Inferior parietal cortex (tissue), 1 donor: ENCODE results near the gene CAPNS1.

Source experiments
- DNase-seq: peaks from one replicate; pipeline ENCODE4 v3.0.0-alpha.2; 2016; ENCODE audit errors: extremely low spot score

CAPNS1 gene

DNA sequence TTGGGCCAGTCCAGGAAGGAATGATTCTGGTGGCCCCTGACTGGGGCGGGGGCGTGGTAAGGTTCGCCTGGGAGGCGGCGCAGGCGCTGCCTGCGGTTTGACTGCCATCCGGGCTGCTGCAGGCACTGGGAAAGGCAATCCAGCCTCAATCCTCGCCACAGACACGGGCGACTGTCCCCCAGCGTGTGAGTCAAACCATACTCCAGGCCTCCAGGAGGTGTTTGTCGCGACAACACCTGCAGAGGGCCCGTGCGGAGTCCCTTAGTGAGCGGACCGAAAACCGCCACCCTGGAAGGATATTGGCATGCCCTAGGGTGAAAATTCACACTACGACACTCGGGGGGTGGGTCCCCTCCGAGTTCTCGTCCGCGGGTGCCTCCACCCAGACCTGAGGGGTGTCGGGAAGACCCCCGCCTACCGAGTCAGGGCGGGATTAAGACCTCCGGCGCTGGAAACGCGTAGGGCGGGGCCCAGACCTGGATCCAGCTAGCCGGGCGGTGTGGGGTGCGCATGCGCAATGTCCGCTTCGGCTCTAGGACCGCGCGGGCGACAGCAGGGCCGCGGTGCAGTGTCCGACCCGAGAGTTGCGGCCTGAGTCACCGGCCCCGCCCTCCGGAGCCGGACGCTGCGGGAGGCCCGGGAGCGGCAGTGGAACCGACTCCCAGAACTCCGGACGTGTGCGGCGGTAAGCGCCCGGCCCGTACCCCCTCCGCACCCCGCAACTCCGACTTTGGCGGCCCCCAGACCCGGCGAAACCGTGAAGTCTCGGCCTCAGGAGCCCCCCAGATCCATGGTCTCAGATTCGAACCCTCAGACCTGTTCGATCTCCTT, at the start of gene CAPNS1:
Gene CAPNS1 (plus strand): TSS at position 594 of the 831 bp plus-strand sequence. CDS start 946 bp downstream, outside the sequence.
- peak; percentile 95 for DNase-seq

DNA sequence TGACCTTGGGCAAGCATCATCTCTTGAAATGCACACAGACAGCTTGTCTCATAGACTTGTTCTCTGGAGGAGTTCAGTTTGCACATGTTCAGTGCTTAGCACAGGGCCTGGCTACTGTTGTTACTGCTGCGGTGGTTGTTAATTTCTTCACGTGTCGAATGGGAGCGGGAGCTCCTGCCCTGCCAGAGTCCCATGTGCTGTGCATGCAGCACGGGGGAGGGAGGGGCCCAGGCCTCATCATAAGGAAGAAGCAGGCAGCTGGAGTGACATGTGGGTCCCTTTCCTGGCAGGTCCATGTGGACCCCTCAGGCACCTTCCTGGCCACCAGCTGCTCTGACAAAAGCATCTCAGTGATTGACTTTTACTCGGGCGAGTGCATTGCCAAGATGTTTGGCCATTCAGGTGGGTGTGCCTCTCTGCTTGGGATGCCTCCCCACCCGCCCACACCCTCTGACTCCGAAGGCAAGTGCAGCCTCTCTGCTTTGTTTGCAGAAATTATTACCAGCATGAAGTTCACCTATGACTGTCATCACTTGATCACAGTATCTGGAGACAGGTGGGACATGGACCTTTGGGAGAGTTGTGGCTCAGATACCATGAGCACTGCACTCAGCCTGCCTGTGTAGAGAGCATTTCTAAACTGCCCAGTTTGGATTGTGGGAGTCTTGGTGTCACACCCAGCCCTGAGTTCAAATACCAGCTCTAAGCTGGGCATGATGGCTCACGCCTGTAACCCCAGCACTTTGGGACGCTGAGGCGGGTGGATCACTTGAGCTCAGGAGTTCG, 48.8 kb upstream of the CAPNS1 start:
- no peak for DNase-seq

GRCh38 chr19:36092566-36092965, 47.3 kb upstream of the CAPNS1 start:
- DNase-seq, result no peak

DNA sequence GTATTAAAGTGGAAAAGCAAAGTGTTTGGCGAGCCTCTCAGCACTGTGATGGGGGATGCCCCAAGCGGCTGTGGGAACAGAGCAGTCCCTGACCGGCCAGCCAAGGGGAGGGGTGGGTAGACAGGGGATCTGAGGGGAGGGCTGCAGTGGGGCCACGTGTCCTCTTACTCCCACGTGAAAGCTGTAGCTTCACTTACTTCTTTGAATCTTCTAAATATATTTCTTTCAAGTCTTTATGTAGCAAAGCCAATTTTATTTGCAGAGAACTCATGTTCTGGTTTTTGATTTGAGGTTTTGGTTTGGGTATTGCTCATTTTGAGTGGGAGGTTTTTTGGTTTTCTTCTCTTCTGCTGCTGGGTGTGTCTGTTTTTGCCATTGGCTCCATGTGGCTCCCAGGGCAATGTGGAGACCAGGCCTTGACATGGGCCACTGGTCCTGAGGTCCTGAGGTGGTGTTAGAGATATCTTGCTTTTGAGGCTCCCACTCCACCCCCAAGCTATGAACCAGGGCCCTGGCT, 46.7 kb upstream of the CAPNS1 start:
- no peak for DNase-seq

- no peak for DNase-seq
These were observed 46.2 kb upstream of the CAPNS1 start for GRCh38 chr19:36093687-36094086.

DNA sequence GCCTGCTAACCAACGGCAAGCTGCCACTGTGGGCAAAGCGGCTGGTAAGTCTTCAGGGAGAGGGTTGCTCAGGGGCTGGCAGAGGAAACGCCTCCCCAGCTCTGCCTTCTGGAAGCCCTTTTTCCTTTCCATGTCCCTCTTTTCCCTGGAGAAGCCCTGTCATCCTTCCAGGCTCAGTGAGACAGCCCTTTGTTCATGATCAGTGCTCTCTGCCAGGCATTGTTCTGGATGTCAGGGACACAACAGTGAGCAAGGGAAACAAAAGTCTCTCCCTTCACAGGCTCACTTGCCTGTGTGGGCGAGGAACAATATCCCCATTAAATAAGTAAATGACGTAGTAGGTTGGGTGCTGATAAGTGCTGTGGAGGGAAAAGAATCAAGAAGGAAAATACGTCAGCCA, 42.8 kb upstream of the CAPNS1 start:
- DNase-seq, result peak; percentile 87

DNA sequence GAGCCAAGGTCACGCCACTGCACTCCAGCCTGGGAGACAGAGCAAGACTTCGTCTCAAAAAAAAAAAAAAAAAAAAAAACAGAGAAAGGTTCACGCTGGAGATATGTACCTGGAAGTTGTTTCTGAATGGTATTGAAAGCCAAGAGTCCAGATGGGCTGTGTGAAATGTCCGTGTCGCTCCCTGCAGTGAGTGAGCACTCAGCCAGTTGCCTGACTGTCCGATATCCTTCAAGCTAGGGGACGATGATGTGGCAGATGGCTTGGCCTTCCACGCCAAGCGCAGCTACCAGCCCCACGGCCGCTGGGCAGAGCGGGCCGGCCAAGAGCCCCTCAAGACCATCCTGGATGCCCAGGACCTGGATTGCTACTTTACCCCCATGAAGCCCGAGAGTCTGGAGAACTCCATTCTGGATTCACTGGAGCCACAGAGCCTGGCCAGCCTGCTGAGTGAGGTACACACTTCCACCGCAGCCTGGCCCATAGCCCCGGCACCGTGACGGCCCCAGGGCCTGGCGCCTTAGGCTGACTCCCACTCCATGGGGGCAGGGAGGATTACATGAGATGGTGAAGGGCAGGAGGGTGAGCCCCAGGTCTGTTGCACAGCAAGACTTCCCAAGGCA, 40.6 kb upstream of the CAPNS1 start:
- DNase-seq, result no peak

DNA sequence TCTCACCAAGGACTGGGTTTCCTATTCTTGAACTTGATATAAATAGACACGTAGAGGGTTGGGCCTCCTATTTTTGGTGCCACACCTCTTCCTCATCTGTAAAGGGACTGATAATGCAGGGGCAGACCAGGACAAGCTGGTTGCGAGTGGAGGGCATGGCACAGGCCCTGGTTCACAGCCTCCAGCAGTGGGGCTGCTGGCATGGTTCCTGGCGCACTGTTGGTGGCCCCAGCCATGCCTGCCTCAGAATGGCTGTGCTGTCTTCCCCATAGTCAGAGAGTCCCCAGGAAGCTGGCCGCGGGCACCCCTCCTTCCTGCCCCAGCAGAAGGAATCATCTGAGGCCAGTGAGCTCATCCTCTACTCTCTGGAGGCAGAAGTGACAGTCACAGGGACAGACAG, 39.4 kb upstream of the CAPNS1 start:
- DNase-seq, result no peak

DNA sequence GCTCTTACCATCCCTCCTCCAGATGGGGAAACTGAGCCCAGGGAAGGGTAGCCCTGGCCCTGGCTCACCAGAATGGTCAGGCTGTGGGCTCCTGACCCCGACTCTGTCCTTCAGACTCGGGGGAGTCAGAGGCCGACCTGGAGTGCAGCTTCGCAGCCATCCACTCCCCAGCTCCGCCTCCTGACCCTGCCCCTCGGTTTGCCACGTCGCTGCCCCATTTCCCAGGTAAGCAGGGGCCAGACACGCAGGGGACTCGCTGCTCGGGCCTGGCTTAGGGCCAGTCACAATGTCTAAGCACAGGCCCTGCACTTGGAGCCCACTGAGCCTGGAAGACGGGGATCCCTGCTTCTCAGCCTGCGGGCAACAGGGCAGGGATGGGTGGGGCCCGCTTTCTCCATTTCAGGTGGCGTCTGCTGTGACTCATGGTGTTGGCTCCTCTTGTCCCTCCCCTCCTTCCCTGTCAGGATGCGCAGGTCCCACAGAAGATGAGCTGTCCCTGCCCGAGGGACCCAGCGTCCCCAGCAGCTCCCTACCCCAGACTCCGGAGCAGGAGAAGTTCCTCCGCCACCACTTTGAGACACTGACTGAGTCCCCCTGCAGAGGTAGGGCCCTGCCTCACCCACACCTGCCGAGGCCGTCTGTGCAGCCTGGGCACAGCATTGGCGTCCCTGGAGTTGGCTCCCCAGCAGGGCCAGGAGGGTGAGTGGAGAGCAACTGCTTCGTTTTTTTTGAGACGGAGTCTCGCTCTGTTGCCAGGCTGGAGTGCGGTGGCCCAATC, 38.1 kb upstream of the CAPNS1 start:
- DNase-seq, result no peak

DNA sequence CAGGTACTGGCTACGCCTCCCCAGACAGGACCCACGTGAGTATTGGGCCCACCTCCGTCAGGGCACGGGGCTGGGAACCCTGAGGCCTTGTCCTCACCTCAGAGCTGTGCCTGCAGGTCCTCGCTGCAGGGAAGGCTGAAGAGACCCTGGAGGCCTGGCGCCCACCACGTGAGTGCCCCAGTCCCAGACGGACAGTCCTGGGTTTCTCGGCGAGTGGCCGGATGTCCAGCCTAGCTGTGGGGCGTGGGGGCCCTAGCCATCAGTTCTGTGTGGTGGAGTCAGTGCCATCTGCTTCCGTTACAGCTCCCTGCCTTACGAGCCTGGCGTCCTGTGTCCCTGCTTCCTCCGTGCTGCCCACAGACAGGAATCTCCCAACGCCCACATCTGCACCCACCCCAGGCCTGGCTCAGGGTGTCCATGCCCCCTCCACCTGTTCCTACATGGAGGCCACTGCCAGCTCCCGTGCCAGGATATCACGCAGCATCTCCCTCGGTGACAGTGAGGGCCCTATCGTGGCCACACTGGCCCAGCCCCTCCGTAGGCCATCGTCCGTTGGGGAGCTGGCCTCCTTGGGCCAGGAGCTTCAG, 36.7 kb upstream of the CAPNS1 start:
- no peak for DNase-seq

DNA sequence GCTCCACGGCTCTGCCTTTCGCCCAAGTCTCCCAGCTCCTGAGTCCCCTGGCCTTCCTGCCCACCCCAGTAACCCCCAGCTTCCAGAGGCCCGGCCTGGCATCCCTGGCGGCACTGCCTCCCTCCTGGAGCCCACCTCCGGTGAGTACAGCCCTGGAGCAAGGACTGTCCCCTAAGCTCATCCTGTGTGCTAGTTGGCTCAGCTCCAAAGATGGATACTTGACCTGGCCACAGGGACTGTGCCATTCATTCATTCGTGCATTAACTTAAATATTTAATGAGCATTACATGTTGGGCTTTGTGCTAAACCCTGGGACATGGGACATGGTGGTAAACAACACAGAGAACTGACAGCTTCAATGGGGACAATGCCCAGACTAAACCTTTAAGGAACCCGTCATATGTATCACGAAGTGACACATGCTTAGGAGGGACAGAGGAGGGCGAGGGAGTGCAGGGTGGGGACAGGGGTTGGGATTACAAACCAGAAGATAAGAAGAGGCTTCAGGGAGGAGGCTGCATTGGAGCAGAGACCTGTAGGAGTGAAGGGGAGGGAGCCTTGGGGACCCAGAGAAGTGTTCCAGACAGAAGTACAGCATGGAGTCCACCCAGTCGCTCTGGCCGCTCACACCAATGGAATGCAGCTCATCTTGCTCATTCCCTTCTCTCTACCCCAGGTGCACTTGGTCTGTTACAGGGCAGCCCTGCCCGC, 35.9 kb upstream of the CAPNS1 start:
- no peak for DNase-seq

GRCh38 chr19:36106441-36106840, 33.4 kb upstream of the CAPNS1 start:
- DNase-seq, result no peak

- DNase-seq, result no peak
These were observed 32.9 kb upstream of the CAPNS1 start for GRCh38 chr19:36106991-36107390.

DNA sequence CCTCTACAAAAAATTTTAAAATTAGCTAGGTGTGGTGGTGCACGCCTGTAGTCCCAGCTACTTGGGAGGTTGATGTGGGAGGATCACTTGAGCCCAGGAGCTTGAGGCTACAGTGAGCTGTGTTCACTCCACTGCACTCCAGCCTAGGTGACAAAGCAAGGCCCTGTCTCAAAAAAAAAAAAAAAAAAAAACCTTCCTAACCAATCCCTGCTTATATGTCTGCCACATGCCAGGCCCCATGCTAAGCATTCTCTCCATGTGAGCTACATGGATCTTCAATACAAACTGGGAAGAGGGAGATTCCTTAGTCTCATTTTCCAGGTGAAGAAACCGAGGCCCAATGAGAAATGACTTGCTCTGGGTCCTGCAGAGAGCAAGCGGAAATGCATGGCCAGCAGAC, 31.2 kb upstream of the CAPNS1 start:
- DNase-seq, result no peak

- DNase-seq, result no peak
These were observed 29.2 kb upstream of the CAPNS1 start, which contains the start of gene OVOL3 for GRCh38 chr19:36110487-36111199. Gene OVOL3 (plus strand): TSS chr19:36111143. CDS start chr19:36111203, 60 bp downstream.

DNA sequence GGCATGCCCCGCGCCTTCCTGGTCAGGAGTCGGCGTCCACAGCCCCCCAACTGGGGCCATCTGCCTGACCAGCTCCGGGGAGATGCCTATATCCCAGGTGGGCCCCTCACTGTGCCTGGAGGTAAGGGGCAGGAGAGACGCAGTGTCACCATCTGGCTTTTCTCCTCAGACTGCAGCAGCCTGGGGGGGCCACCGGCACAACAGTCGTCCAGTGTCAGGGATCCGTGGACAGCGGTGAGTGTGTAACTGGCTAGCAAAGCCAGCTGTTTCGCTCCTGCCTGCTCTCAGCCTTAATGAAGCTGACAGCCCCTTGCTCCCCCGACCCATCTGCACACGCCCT, 28.7 kb upstream of the CAPNS1 start:
- DNase-seq, result no peak

DNA sequence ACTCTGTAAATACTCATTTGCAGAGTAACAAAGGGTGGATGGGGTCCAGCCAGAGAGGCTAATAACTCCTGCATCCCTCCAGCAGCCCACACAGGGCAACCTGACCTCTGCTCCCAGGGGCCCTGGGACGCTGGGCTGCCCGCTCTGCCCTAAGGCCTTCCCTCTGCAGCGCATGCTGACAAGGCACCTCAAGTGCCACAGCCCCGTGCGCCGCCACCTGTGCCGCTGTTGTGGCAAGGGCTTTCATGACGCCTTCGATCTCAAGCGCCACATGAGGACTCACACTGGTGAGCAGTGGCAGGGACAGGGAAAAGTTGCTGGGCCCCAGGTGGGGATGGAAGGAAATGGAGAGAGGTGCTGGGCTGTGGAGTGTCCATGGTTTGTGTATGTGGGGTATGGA, 27.2 kb upstream of the CAPNS1 start:
- DNase-seq, result no peak

DNA sequence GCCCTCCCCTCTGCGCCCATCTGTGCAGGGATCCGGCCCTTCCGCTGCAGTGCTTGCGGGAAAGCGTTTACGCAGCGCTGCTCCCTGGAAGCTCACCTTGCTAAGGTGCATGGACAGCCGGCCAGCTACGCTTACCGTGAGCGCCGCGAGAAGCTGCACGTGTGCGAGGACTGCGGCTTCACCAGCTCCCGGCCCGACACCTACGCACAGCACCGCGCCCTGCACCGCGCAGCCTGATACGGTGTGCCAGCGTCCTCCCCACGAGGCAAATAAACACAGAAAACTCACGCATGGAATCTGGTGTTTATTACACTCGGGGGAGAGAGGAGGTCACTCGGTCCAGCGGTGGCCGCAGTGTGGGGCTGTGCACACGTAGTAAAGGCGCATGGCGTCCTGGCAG, 26.4 kb upstream of the CAPNS1 start:
- no peak for DNase-seq

DNA sequence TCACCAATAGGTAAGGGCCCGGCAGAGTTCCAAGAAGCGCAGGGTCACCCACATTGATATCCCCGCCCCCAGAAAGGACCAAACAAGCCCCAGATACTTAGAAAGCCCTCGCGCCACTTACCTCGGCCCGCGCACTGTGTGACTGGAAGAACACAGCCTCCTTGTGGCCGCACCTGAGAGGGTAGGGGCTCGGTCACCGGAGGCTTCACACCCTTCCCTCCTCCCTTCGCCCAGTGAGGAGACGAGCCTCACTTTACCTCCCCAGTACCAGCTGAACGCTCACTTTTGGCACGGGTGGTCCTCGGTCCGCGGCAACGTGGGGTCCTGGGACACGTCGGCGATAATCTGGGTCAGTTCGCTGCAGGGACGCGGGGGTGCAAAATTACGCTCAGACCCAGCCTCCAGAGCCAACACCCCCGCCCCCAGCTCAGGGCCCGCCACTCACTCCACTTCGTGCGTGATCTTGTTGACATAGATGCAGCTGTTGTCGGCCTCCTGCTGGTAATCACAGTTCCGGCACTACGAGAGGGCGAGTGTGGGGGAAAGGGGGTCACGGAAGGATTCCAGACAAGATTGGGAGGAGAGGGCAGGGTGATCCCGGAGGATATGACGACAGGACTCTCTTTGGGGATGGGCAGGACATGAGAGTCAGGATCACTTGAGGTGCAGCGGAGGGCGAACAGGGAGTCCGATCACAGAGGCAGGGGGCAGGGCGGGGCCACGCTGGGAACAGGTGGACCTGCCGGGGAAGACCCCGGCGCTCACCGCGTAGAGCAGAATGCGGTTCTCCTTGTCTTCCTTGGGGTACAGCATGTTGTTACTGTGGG, 25.8 kb upstream of the CAPNS1 start:
- no peak for DNase-seq
